ENCODE results near the gene TMCC2. TPM values are rescaled to one million over a fixed set of nuclear protein-coding genes. Genes with fewer than 3 reads are reported as not detected.

The TMCC2 gene
- total RNA-seq, 4 donors from 2014 or later, result 0.80 to 1.2 (median 1.1) TPM; not detected in 1

DNA sequence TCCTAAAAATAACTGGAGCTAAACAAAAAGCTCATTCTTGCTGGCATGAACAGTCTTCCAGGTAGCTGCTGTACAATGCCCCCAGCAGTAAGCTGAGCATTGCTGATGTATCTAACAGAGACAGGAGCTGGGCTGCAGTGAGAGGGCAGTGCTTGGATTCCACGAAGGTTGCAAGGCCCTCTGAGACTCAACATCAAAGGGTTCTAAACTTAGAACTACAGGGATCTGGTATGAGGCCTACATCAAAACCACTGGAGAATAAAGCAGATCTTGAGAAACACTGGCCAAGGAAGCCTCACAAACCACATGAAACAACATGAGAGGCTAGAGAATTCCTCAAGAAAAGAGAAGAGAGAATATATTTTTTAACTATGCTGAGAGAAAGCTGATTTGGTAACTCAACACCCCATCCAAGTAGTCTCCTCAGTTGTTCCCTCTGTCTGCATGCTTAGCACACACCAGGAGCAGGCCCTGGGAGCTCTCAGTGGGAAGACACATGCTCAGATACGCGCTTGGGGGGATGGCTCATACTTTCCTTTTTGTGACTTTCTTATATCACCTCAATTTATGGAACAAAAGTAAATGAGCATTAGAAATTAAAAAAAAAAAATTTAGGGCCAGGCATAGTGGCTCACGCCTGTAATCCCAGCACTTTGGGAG is 43.9 kb upstream of the TMCC2 start:
- H3K27ac ChIP-seq, result peak overlapping the region in 3 of 4 donors; percentile 4 to 20 (median 13)
- H3K4me1 ChIP-seq, result peaks cover 0 to 15% (median 2%) of the 10 kb centered on the region in 4 donors
- DNase-seq, result no peak
- no peak for TF ChIP-seq POLR2AphosphoS5 (IDR thresholded peaks at IDR 0.05)
- TF ChIP-seq POLR2A (IDR thresholded peaks at IDR 0.05), result no peak
- TF ChIP-seq EP300 (IDR thresholded peaks at IDR 0.05; ENCODE audit: low read depth), result no peak
- TF ChIP-seq, protein P1, sequence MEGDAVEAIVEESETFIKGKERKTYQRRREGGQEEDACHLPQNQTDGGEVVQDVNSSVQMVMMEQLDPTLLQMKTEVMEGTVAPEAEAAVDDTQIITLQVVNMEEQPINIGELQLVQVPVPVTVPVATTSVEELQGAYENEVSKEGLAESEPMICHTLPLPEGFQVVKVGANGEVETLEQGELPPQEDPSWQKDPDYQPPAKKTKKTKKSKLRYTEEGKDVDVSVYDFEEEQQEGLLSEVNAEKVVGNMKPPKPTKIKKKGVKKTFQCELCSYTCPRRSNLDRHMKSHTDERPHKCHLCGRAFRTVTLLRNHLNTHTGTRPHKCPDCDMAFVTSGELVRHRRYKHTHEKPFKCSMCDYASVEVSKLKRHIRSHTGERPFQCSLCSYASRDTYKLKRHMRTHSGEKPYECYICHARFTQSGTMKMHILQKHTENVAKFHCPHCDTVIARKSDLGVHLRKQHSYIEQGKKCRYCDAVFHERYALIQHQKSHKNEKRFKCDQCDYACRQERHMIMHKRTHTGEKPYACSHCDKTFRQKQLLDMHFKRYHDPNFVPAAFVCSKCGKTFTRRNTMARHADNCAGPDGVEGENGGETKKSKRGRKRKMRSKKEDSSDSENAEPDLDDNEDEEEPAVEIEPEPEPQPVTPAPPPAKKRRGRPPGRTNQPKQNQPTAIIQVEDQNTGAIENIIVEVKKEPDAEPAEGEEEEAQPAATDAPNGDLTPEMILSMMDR (IDR thresholded peaks at IDR 0.05), result no peak
- intact Hi-C loops (cut with DNase I; ENCODE audit: low total_unique reads) (no loop called here), in situ Hi-C loops (cut with MboI; ENCODE audit: low pct_ligation_motif_present in 1 of 4, low pct_unique_long_range_greater_than_20kb in 1 of 4, low sequenced_read_pairs in 3 of 4) (no loop called here)
- H3K36me3 ChIP-seq, result no peaks in the 10 kb centered on the region
- WGBS, 2 donors (ENCODE audit: low coverage in 1 of 2), result 65 to 80% methylated on average over 3 to 4 of the region's 4 CpGs
- no peaks in the 10 kb centered on the region for H3K27me3 ChIP-seq
- H3K9me3 ChIP-seq, result no peaks in the 10 kb centered on the region
- H3K4me3 ChIP-seq, result no peak overlapping the region

DNA sequence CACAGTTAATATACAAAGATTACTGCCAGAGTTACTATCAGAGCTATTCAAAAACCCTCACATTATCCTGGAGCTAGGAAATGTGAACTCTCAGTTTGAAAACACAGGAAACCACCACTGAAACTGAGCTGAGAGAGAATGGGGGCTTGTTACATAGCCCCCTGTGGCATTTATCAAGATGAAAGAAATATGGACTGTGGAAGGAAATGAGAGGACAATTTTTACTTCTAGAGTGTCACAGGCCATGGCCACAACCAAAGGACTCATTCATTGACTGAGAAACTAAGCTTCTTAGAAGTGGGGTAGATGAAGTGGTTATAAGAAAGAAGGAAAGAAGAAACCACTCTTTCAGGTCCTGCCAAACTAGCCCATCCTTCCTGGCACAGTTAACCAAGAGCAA is 41.6 kb upstream of the TMCC2 start:
- no peak overlapping the region for H3K27ac ChIP-seq
- TF ChIP-seq EP300 (IDR thresholded peaks at IDR 0.05; ENCODE audit: low read depth) (no peak), POLR2A (IDR thresholded peaks at IDR 0.05) (no peak), POLR2AphosphoS5 (IDR thresholded peaks at IDR 0.05) (no peak)
- TF ChIP-seq, protein P1 (IDR thresholded peaks at IDR 0.05), result no peak
- no peaks in the 10 kb centered on the region for H3K36me3 ChIP-seq
- intact Hi-C loops (cut with DNase I; ENCODE audit: low total_unique reads), result no loop called here
- in situ Hi-C loops (cut with MboI; ENCODE audit: low pct_ligation_motif_present in 1 of 4, low pct_unique_long_range_greater_than_20kb in 1 of 4, low sequenced_read_pairs in 3 of 4), result no loop called here
- peaks cover 0 to 19% (median 4%) of the 10 kb centered on the region in 4 donors for H3K4me1 ChIP-seq
- no peak for DNase-seq
- no peak overlapping the region for H3K4me3 ChIP-seq
- no peaks in the 10 kb centered on the region for H3K27me3 ChIP-seq
- H3K9me3 ChIP-seq, result no peaks in the 10 kb centered on the region

DNA sequence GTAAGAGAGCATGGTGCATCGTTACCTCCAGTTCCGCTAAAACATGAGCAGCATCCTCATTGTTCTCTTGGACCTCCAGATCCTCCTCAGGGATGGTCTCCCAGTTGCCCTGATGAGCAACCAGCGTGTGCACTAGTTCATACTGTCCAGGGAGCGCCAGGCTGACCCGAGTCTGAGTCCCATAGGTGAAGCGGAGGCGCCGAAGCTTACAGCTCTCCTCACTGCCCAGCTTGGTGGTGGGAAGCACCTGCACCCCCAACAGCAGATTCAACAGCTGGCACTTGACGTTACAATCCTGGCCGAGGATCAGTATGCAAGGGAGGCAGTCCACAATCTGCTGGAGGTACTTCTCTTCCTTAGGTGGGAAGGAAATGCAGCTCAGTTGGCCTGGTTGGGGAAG is 40.3 kb upstream of the TMCC2 start:
- TF ChIP-seq POLR2AphosphoS5 (IDR thresholded peaks at IDR 0.05), result no peak
- TF ChIP-seq POLR2A (IDR thresholded peaks at IDR 0.05), result no peak
- TF ChIP-seq, protein P1 (IDR thresholded peaks at IDR 0.05), result no peak
- no peak for TF ChIP-seq EP300 (IDR thresholded peaks at IDR 0.05; ENCODE audit: low read depth)
- no peaks in the 10 kb centered on the region for H3K9me3 ChIP-seq
- H3K36me3 ChIP-seq, result no peaks in the 10 kb centered on the region
- H3K27ac ChIP-seq, result no peak overlapping the region
- no peak for DNase-seq
- intact Hi-C loops (cut with DNase I; ENCODE audit: low total_unique reads) (no loop called here), in situ Hi-C loops (cut with MboI; ENCODE audit: low pct_ligation_motif_present in 1 of 4, low pct_unique_long_range_greater_than_20kb in 1 of 4, low sequenced_read_pairs in 3 of 4) (no loop called here)
- H3K4me1 ChIP-seq, result peaks cover 7 to 29% (median 11%) of the 10 kb centered on the region in 4 donors
- no peaks in the 10 kb centered on the region for H3K27me3 ChIP-seq
- 97 to 100% methylated on average over 2 to 10 of the region's 10 CpGs for WGBS, 2 donors (ENCODE audit: low coverage in 1 of 2)
- no peak overlapping the region for H3K4me3 ChIP-seq

DNA sequence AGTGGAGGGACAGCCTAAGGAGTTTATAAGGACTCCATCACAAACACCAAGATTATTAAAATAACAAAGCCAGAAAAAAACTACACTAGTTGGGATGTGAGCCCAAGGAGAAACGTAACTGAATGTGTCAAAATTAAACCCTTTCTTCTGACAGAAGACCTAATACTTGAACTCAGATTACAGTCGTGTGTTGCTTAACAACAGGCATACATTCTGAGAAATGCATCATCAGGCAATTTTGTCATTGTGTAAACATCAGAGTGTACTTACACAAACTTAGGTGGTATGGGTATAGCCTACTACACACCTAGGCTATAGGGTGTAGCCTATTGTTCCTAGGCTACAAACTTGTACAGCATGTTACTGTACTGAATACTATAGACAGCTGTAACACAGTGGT is 39.6 kb upstream of the TMCC2 start:
- H3K4me1 ChIP-seq, result peaks cover 7 to 29% (median 11%) of the 10 kb centered on the region in 4 donors
- no peak overlapping the region for H3K4me3 ChIP-seq
- no peaks in the 10 kb centered on the region for H3K36me3 ChIP-seq
- no peaks in the 10 kb centered on the region for H3K27me3 ChIP-seq
- TF ChIP-seq POLR2A (IDR thresholded peaks at IDR 0.05), result no peak
- TF ChIP-seq, protein P1 (IDR thresholded peaks at IDR 0.05), result no peak
- TF ChIP-seq EP300 (IDR thresholded peaks at IDR 0.05; ENCODE audit: low read depth), result no peak
- TF ChIP-seq POLR2AphosphoS5 (IDR thresholded peaks at IDR 0.05), result no peak
- in situ Hi-C loops (cut with MboI; ENCODE audit: low pct_ligation_motif_present in 1 of 4, low pct_unique_long_range_greater_than_20kb in 1 of 4, low sequenced_read_pairs in 3 of 4) (no loop called here), intact Hi-C loops (cut with DNase I; ENCODE audit: low total_unique reads) (no loop called here)
- DNase-seq, result no peak
- H3K9me3 ChIP-seq, result no peaks in the 10 kb centered on the region
- H3K27ac ChIP-seq, result no peak overlapping the region
- 54 to 56% methylated on average over 2 of the region's 2 CpGs for WGBS, 2 donors (ENCODE audit: low coverage in 1 of 2)

Measured in transverse colon (tissue), 4 donors.